Transverse colon (tissue), 3 donors: ENCODE measurements around the gene EHF.

Source experiments
- CTCF ChIP-seq, 5 experiments: fragments of 200-600 bp in 3 of 5; fragments of 450-650 bp in 2 of 5; sonication (generic) in 3 of 5; IDR thresholded peaks; 1 replicate in 2 of 5; 2 replicates in 3 of 5; pipeline ENCODE4 v1.5.1; 2016 to 2017; ENCODE audit warnings: antibody characterized with exemption in 5 of 5, inconsistent platforms in 3 of 5, mild to moderate bottlenecking in 2 of 5, moderate library complexity in 1 of 5
- EP300 ChIP-seq: sonication (generic); formaldehyde crosslinking; IDR thresholded peaks from one replicate; pipeline ENCODE4 v1.6.1; 2017; ENCODE audit warnings: antibody characterized with exemption, low read depth

- no peak for TF ChIP-seq CTCF (IDR thresholded peaks at IDR 0.05)
- no peak for TF ChIP-seq EP300
Observed at GRCh38 chr11:34653031-34653430, 32.1 kb downstream of the EHF start.
